ENCODE results near the gene PGLYRP3.
"Not testable (repeated sequence)": the region's sequence is repeated elsewhere in the genome, so short reads cannot be mapped to it uniquely, and the experiment has no call there.

Gene PGLYRP3

GRCh38 chr1:153348511-153349362, 36.0 kb upstream of the PGLYRP3 start, which contains the start of gene PGLYRP4:
PGLYRP4 (minus strand) TSS chr1:153348841; CDS start chr1:153347932, 909 bp downstream.
- DNase-seq (ENCODE audit: low spot score): peak; percentile 19

GRCh38 chr1:153347856-153348255, 35.1 kb upstream of the PGLYRP3 start:
- DNase-seq (ENCODE audit: low spot score): peak; percentile 26

- DNase-seq (ENCODE audit: low spot score): not testable (repeated sequence)
Observed at GRCh38 chr1:153347049-153347448, 34.3 kb upstream of the PGLYRP3 start.

- peak; percentile 13 for DNase-seq (ENCODE audit: low spot score)
Observed at GRCh38 chr1:153346077-153346723, 33.4 kb upstream of the PGLYRP3 start.

GRCh38 chr1:153345187-153346076, 32.7 kb upstream of the PGLYRP3 start:
- DNase-seq (ENCODE audit: low spot score): peak; percentile 17

- no peak for DNase-seq (ENCODE audit: low spot score)
Observed at GRCh38 chr1:153344718-153345025, 31.9 kb upstream of the PGLYRP3 start.

GRCh38 chr1:153343811-153344717, 31.3 kb upstream of the PGLYRP3 start:
- no peak for DNase-seq (ENCODE audit: low spot score)

GRCh38 chr1:153343040-153343681, 30.4 kb upstream of the PGLYRP3 start:
- no peak for DNase-seq (ENCODE audit: low spot score)

GRCh38 chr1:153342178-153342577, 29.4 kb upstream of the PGLYRP3 start:
- no peak for DNase-seq (ENCODE audit: low spot score)

GRCh38 chr1:153341431-153341934, 28.7 kb upstream of the PGLYRP3 start:
- no peak for DNase-seq (ENCODE audit: low spot score)

GRCh38 chr1:153340356-153340755, 27.6 kb upstream of the PGLYRP3 start:
- no peak for DNase-seq (ENCODE audit: low spot score)

- DNase-seq (ENCODE audit: low spot score): no peak
Observed at GRCh38 chr1:153339802-153340201, 27.1 kb upstream of the PGLYRP3 start.

GRCh38 chr1:153337980-153338853, 25.5 kb upstream of the PGLYRP3 start:
- no peak for DNase-seq (ENCODE audit: low spot score)

GRCh38 chr1:153336650-153337049, 23.9 kb upstream of the PGLYRP3 start:
- no peak for DNase-seq (ENCODE audit: low spot score)

GRCh38 chr1:153333902-153334301, 21.1 kb upstream of the PGLYRP3 start:
- DNase-seq (ENCODE audit: low spot score): no peak

- no peak for DNase-seq (ENCODE audit: low spot score)
Observed at GRCh38 chr1:153324912-153325311, 12.2 kb upstream of the PGLYRP3 start.

GRCh38 chr1:153322568-153322967, 9.8 kb upstream of the PGLYRP3 start:
- no peak for DNase-seq (ENCODE audit: low spot score)

- DNase-seq (ENCODE audit: low spot score): not testable (repeated sequence)
Observed at GRCh38 chr1:153318145-153318544, 5.4 kb upstream of the PGLYRP3 start.

- not testable (repeated sequence) for DNase-seq (ENCODE audit: low spot score)
Observed at GRCh38 chr1:153316013-153316412, 3.3 kb upstream of the PGLYRP3 start.

GRCh38 chr1:153314388-153314787, 1.6 kb upstream of the PGLYRP3 start:
- DNase-seq (ENCODE audit: low spot score): not testable (repeated sequence)

Measured in D341Med (cell line).